HepG2 (cell line): Measurements from ENCODE around the gene ENDOU. TPM values are rescaled to one million over a fixed set of nuclear protein-coding genes. Genes with fewer than 3 reads are reported as not detected.

Experiments used
- CERS6 ChIP-seq: sonication (generic); formaldehyde crosslinking; IDR thresholded peaks from 2 replicates; pipeline ENCODE4 v1.5.0; 2020; ENCODE audit warnings: missing genetic modification reagents
- IKZF4 ChIP-seq: sonication (generic); formaldehyde crosslinking; IDR thresholded peaks from 2 replicates; pipeline ENCODE4 v1.5.1; 2020; ENCODE audit warnings: borderline replicate concordance, mild to moderate bottlenecking, low read depth, missing genetic modification reagents; ENCODE audit errors: not compliant biosample characterization
- LRRFIP1 ChIP-seq: sonication (generic); formaldehyde crosslinking; conservative IDR thresholded peaks from 2 replicates; pipeline ENCODE4 v1.4.0; 2020; ENCODE audit warnings: missing genetic modification reagents
- MEIS2 ChIP-seq: sonication (generic); formaldehyde crosslinking; IDR thresholded peaks from 2 replicates; pipeline ENCODE4 v1.9.0; 2021; ENCODE audit warnings: mild to moderate bottlenecking, missing genetic modification reagents
- MLX ChIP-seq: IDR thresholded peaks from 2 replicates; pipeline ENCODE4 v1.6.1; 2016
- PBX3 ChIP-seq: sonication (generic); formaldehyde crosslinking; IDR thresholded peaks from 2 replicates; pipeline ENCODE4 v1.8.1; 2023; ENCODE audit warnings: missing genetic modification reagents, inconsistent platforms, borderline replicate concordance
- PCBP1 ChIP-seq: fragments of 200-400 bp; formaldehyde crosslinking; IDR thresholded peaks from 2 replicates; pipeline ENCODE4 v1.6.1; 2017; ENCODE audit warnings: mild to moderate bottlenecking, low read depth, low read length, borderline replicate concordance
- PRDM4 ChIP-seq: sonication (generic); formaldehyde crosslinking; IDR thresholded peaks from 2 replicates; pipeline ENCODE4 v1.9.0; 2021; ENCODE audit warnings: missing genetic modification reagents, borderline replicate concordance
- SIN3B ChIP-seq: fragments of 150-350 bp; IDR thresholded peaks from 2 replicates; pipeline ENCODE4 v1.6.1; 2014; ENCODE audit warnings: low read length
- SOX5 ChIP-seq: IDR thresholded peaks from 2 replicates; pipeline ENCODE4 v1.6.1; 2016; ENCODE audit warnings: borderline replicate concordance
- SRSF9 ChIP-seq: fragments of 200-400 bp; formaldehyde crosslinking; IDR thresholded peaks from 2 replicates; pipeline ENCODE4 v1.6.1; 2018; ENCODE audit warnings: borderline replicate concordance, mild to moderate bottlenecking, low read depth, low read length; ENCODE audit not compliant: insufficient read depth, poor library complexity, severe bottlenecking
- TBX2 ChIP-seq: sonication (generic); formaldehyde crosslinking; IDR thresholded peaks from 2 replicates; pipeline ENCODE4 v1.5.0; 2020; ENCODE audit warnings: missing genetic modification reagents, mild to moderate bottlenecking, borderline replicate concordance
- THAP9 ChIP-seq: sonication (generic); formaldehyde crosslinking; IDR thresholded peaks from 2 replicates; pipeline ENCODE4; 2020; ENCODE audit warnings: missing genetic modification reagents, mild to moderate bottlenecking, borderline replicate concordance
- WIZ ChIP-seq: sonication (generic); formaldehyde crosslinking; IDR thresholded peaks from 2 replicates; pipeline ENCODE4 v1.5.1; 2020; ENCODE audit warnings: mild to moderate bottlenecking, missing genetic modification reagents
- ZNF143 ChIP-seq: sonication (generic); formaldehyde crosslinking; IDR thresholded peaks from 2 replicates; pipeline ENCODE4 v1.4.0; 2020; ENCODE audit warnings: missing genetic modification reagents
- ZNF589 ChIP-seq: sonication (generic); formaldehyde crosslinking; conservative IDR thresholded peaks from 2 replicates; pipeline ENCODE4 v1.8.0; 2022; ENCODE audit warnings: mild to moderate bottlenecking, moderate library complexity, missing genetic modification reagents
- ZSCAN25 ChIP-seq: sonication (generic); formaldehyde crosslinking; IDR thresholded peaks from 2 replicates; pipeline ENCODE4 v1.8.0; 2022; ENCODE audit warnings: mild to moderate bottlenecking, missing genetic modification reagents
- polyA plus RNA-seq, 8 experiments: library from polyadenylated mRNA; depleted of rRNA in 3 of 8; stranded (reverse) in 7 of 8; unstranded in 1 of 8; fragments of >200 nt; fragmentation: Illumina TruSeq in 4 of 8; extraction: Trizol in 4 of 8; gene quantifications; 2 replicates each; pipeline versions ENCODE4 v1.2.1 to v1.2.3, GENCODE V29; 2011 to 2016; ENCODE audit warnings: low read depth in 4 of 8, missing spikeins in 1 of 8, mixed read lengths in 1 of 8; ENCODE audit not compliant: insufficient read depth in 1 of 8
- total RNA-seq, 5 experiments: library from RNA; depleted of rRNA; stranded (reverse); fragments of >200 nt; fragmentation: Illumina TruSeq; extraction: Trizol; gene quantifications; 2 replicates each; pipeline ENCODE4 v1.2.3, GENCODE V29; 2016; ENCODE audit warnings: low read depth in 1 of 5

The ENDOU gene
- total and polyA plus RNA-seq, 2 of the 13 experiments (the other 11 are each of a cell fraction or from before 2014, with no cell fraction given): not detected

- TF ChIP-seq ZSCAN25 (CRISPR knock-in tag) (no peak), LRRFIP1 (CRISPR knock-in tag) (no peak), IKZF4 (CRISPR knock-in tag) (no peak), SOX5 (no peak), SRSF9 (no peak), PRDM4 (no peak), MEIS2 (CRISPR knock-in tag) (peak; percentile 20; the same call in 1 of the 2 replicates), THAP9 (CRISPR knock-in tag) (no peak), PBX3 (CRISPR knock-in tag) (no peak), ZNF589 (CRISPR knock-in tag) (no peak), PCBP1 (0 out of 2 replicates have a peak, but pooled peaks have one; percentile 63), TBX2 (CRISPR knock-in tag) (0 out of 2 replicates have a peak, but pooled peaks have one; percentile 12), ZNF143 (no peak), WIZ (CRISPR knock-in tag) (no peak), SIN3B (no peak), CERS6 (CRISPR knock-in tag) (no peak), MLX (CRISPR knock-in tag) (no peak)
These were observed 48.0 kb upstream of the ENDOU start, which contains the start of gene SLC48A1 (continued) for GRCh38 chr12:47773062-47773857.
